ENCODE data around the gene MAN1C1.

DNA sequence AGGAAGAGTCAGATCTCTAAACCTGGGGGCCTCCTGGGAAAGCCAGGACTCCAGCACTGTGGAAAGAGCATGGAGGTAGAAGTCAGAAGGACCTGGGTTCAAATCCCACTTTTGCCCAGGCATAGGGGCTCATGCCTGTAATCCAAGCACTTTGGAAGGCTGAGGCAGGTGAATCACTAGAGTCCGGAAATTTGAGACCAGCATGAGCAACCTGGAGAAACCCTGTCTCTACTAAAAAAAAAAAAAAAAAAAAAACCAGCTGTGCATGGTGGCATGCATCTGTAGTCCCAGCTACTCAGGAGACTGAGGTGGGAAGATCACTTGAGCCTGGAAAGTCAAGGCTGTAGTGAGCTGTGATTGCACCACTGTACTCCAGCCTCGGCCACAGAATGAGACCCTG, 41.4 kb upstream of the MAN1C1 start:
- TF ChIP-seq, protein P1, sequence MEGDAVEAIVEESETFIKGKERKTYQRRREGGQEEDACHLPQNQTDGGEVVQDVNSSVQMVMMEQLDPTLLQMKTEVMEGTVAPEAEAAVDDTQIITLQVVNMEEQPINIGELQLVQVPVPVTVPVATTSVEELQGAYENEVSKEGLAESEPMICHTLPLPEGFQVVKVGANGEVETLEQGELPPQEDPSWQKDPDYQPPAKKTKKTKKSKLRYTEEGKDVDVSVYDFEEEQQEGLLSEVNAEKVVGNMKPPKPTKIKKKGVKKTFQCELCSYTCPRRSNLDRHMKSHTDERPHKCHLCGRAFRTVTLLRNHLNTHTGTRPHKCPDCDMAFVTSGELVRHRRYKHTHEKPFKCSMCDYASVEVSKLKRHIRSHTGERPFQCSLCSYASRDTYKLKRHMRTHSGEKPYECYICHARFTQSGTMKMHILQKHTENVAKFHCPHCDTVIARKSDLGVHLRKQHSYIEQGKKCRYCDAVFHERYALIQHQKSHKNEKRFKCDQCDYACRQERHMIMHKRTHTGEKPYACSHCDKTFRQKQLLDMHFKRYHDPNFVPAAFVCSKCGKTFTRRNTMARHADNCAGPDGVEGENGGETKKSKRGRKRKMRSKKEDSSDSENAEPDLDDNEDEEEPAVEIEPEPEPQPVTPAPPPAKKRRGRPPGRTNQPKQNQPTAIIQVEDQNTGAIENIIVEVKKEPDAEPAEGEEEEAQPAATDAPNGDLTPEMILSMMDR (conservative IDR thresholded peaks at IDR 0.05) = no peak
- no peak for TF ChIP-seq ZFX (IDR thresholded peaks at IDR 0.05)

Measured in C4-2B (cell line).